Heart right ventricle (tissue), 16 donors: ENCODE data around the gene PRKAG2. TPM values are rescaled to one million over a fixed set of nuclear protein-coding genes. Genes with fewer than 3 reads are reported as not detected.
"Not testable (repeated sequence)": the region's sequence is repeated elsewhere in the genome, so short reads cannot be mapped to it uniquely, and the experiment has no call there.

ENCODE experiments used
- ATAC-seq, 8 donors: fragments of 200-7000 bp; cut with Tn5 transposase; one replicate each; pipeline ENCODE4 v1.9.1; 2020; ENCODE audit warnings: mild to moderate bottlenecking in 8 of 8, moderate library complexity in 8 of 8, moderate number of reproducible peaks in 1 of 8
- DNase-seq, 2 donors: peaks; one replicate each; pipeline ENCODE4 v3.0.0-alpha.2; 2020
- H3K27ac ChIP-seq, 10 donors: fragments of 200-600 bp; sonication (generic) in 2 of 10; one replicate each; pipeline versions ENCODE4 v1.5.0 to v1.8.0; 2020 to 2022; ENCODE audit warnings: mild to moderate bottlenecking in 3 of 10
- H3K27me3 ChIP-seq, 7 donors: fragments of 200-600 bp; one replicate each; pipeline ENCODE4 v1.8.0; 2021 to 2022; ENCODE audit warnings: mild to moderate bottlenecking in 2 of 7
- H3K36me3 ChIP-seq, 9 donors: fragments of 200-600 bp; sonication (generic) in 1 of 9; one replicate each; pipeline versions ENCODE4 v1.5.0 to v1.8.0; 2020 to 2022; ENCODE audit warnings: mild to moderate bottlenecking in 2 of 9
- H3K4me1 ChIP-seq, 9 donors: fragments of 200-600 bp; sonication (generic) in 1 of 9; one replicate each; pipeline versions ENCODE4 v1.5.0 to v1.8.0; 2020 to 2022; ENCODE audit warnings: mild to moderate bottlenecking in 4 of 9
- H3K4me3 ChIP-seq, 10 donors: fragments of 200-600 bp; sonication (generic) in 2 of 10; one replicate each; pipeline versions ENCODE4 v1.5.0 to v1.8.0; 2020 to 2022; ENCODE audit warnings: mild to moderate bottlenecking in 7 of 10, moderate library complexity in 2 of 10
- H3K9me3 ChIP-seq, 11 donors: fragments of 200-600 bp in 10 of 11; sonication (generic) in 2 of 11; one replicate each; pipeline versions ENCODE4 v1.5.0 to v1.8.0; 2013 to 2022; ENCODE audit warnings: mild to moderate bottlenecking in 2 of 11, control low read depth in 1 of 11, moderate library complexity in 1 of 11
- CTCF ChIP-seq, 9 donors: fragments of 200-600 bp; sonication (generic) in 2 of 9; IDR thresholded peaks; one replicate each; pipeline versions ENCODE4 v1.5.0 to v1.8.0; 2021 to 2022; ENCODE audit warnings: antibody characterized with exemption in 9 of 9, mild to moderate bottlenecking in 5 of 9, moderate library complexity in 1 of 9
- WGBS, 2 donors: extraction: QIAGEN DNeasy Blood & Tissue Kit; methylation state at CpG; one replicate each; pipeline ENCODE4 v1.1.7; 2013; ENCODE audit warnings: inconsistent platforms in 1 of 2; 5-methylcytosine and 5-hydroxymethylcytosine counted together
- intact Hi-C, 10 donors: fragments of 100-400 bp; cut with DNase I; formaldehyde crosslinking; loops; one replicate each; pipeline versions ENCODE4 v1.11.1 to v1.14.2; 2022
- polyA plus RNA-seq, 2 donors: library from polyadenylated mRNA; stranded (reverse); fragments of 200-250 nt; gene quantifications; one replicate each; pipeline ENCODE4 v1.2.3, GENCODE V29; 2013
- total RNA-seq, 10 donors: library from RNA; stranded (reverse); fragmentation: NEBNext Ultra II Directional in 3 of 10; extraction: Animal tissue kit (Norgen Biotek cat#: 25700) in 3 of 10; gene quantifications; one replicate each; pipeline versions ENCODE4 v1.2.1 to v1.2.4, GENCODE V29; 2021 to 2023
- donor health status: Arrhythmogenic right ventricular cardiomyopathy.
- donor health status: ischemic (EF 13 %, LVEDD 7.1; RV severe dilation, severe dysfunction).
- donor health status: healthy with polysubstance abuse.
- donor health status: DM: no; HTN: yes; CAD: no.
- donor health status: DM: no; HTN: no; CAD: no.
- donor health status: ischemic (EF 25% LVEDD 6.9; RV normal size, moderate dysfunction).
- donor health status: ischemic (EF 25% LVEDD 5.7; RV mildly dilated, moderate dysfunction).
- donor health status: healthy.
- donor health status: DM: yes; HTN: yes; CAD: no.
- donor health status: Ischemic cardiomyopathy.
- donor health status: ischemic (EF 35%, LVEDD 5.7; RV mildly dilated, moderate dysfunction).
- donor health status: nonischemic (EF 11% LVEDD 7.7; RV severe dilation, severe dysfunction).
- donor health status: DM: yes; HTN: yes; CAD: no.
- donor health status: PGD.
- donor health status: ischemic (EF 29% LVEDD 5.4; RV normal size, mild dysfunction).
- donor health status: nonischemic (EF 23%, LVEDD 6.1; RV moderate dilation, normal function).

PRKAG2 gene
- total and polyA plus RNA-seq, 12 donors, result 52.4 to 156 (median 114) TPM

DNA sequence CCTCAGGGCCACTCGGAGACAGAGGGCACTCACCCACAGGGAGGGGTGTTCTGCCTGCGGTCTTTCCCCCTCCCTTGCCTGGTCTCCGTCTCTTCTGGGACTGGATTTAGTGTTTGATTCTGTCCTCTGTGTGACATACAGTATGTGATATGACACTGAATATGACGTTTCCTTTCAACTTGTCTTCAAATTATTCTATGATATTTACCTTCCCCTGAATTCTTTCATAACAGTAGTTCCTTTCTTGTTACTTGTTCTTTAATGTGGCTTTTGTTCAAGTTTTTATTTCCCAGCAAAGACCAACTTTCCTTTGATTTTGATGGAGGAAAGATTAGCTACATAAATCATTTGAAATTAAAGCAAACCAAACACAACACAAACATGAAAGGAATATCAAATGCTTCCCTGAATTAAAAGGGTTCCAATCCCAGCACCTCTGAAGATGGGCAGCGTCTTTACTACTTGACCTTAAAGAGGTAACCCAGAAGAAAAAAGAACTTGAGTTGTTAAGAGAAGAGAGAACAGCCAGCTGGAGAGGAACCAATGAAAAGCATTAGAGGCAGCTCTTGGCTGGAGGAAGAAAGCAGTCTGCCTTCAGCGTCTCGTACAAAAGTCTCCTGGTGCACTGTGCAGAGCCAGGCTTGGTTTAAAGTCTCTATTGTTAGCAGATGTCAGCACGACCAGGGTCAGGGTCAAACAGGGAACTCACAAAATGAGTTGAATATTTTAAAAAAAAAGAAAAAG, 338.9 kb downstream of the PRKAG2 start:
- intact Hi-C loops, result no loop called here
- H3K9me3 ChIP-seq, result no peaks in the 10 kb centered on the region
- peaks cover 0 to 17% (median 11%) of the 10 kb centered on the region in 9 donors for H3K4me1 ChIP-seq
- DNase-seq, result no peak
- ATAC-seq, result peak; percentile 49 to 82 (median 74)
- no peak overlapping the region for H3K4me3 ChIP-seq
- H3K27ac ChIP-seq, result peak overlapping the region in 2 of 10 donors; percentile 19 to 40
- no peak for TF ChIP-seq CTCF (IDR thresholded peaks at IDR 0.05)
- H3K27me3 ChIP-seq, result no peaks in the 10 kb centered on the region
- 30 to 34% methylated on average over 8 of the region's 8 CpGs for WGBS, 2 donors
- no peaks in the 10 kb centered on the region for H3K36me3 ChIP-seq

DNA sequence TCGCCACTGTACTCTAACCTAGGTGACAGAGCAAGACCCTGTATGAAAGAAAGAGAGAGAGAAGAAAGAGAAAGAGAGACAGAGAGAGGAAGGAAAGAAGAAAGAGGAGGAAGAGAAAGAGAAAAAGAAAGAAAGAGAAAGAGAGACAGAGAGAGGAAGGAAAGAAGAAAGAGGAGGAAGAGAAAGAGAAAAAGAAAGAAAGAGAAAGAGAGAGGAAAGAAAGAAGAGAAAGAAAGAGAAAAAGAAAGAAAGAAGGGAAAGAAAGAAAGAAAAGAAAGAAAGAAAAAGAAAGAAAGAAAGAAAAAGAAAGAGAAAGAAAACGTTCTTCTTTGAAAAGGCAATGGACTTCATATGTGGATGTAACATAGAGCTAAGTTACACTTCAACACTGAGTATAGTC, 340.7 kb downstream of the PRKAG2 start:
- ATAC-seq, H3K4me3 ChIP-seq, H3K27me3 ChIP-seq, intact Hi-C loops, H3K9me3 ChIP-seq, H3K36me3 ChIP-seq, DNase-seq, H3K27ac ChIP-seq: not testable (repeated sequence)
- peaks cover 0 to 17% (median 11%) of the 10 kb centered on the region in 9 donors for H3K4me1 ChIP-seq
- WGBS, 2 donors, result 90 to 93% methylated on average over 2 of the region's 2 CpGs

- H3K4me3 ChIP-seq, result no peak overlapping the region
- no peaks in the 10 kb centered on the region for H3K4me1 ChIP-seq
- H3K27ac ChIP-seq, result no peak overlapping the region
- H3K27me3 ChIP-seq, result no peaks in the 10 kb centered on the region
- no peaks in the 10 kb centered on the region for H3K36me3 ChIP-seq
- intact Hi-C loops, result no loop called here
- no peak for TF ChIP-seq CTCF (IDR thresholded peaks at IDR 0.05)
- peaks cover 0 to 25% (median 10%) of the 10 kb centered on the region in 11 donors for H3K9me3 ChIP-seq
- ATAC-seq, result no peak
- no peak for DNase-seq
Measured at GRCh38 chr7:151529842-151530241, 347.1 kb downstream of the PRKAG2 start.

GRCh38 chr7:151524845-151525244, 352.1 kb downstream of the PRKAG2 start:
- no peak overlapping the region for H3K27ac ChIP-seq
- ATAC-seq (no peak), DNase-seq (no peak)
- no peaks in the 10 kb centered on the region for H3K36me3 ChIP-seq
- H3K27me3 ChIP-seq, result no peaks in the 10 kb centered on the region
- intact Hi-C loops, result loop anchor here in 2 of 10 donors (5.0 kb wide), 1 partner anchor 102 kb away; no protein-coding TSS in a partner anchor
- H3K4me1 ChIP-seq, result peaks cover 0 to 10% (median 8%) of the 10 kb centered on the region in 9 donors
- no peak overlapping the region for H3K4me3 ChIP-seq
- 90 to 99% methylated on average over 2 of the region's 2 CpGs for WGBS, 2 donors
- peaks cover 0 to 7% (median 2%) of the 10 kb centered on the region in 11 donors for H3K9me3 ChIP-seq
- TF ChIP-seq CTCF (IDR thresholded peaks at IDR 0.05), result no peak

DNA sequence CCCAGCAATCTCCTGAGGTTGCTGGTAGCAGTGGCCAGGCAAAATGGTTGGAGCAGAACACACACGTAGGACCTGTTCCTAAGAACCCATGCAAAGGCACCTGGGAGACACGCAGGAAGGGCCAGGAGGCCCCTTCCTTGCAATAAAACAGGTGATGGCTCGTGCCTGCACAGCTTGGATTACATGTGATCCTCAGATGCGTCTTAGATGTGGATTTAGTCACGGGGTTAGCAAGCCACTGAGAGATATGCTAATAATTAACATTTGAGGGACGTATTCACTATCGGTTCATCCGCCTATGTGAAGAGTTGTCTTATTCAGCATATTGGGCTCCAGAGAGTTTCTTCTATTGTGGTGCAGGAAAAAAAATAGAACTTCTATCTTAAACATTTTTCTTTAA, 352.6 kb downstream of the PRKAG2 start:
- peaks cover 0 to 10% (median 8%) of the 10 kb centered on the region in 9 donors for H3K4me1 ChIP-seq
- DNase-seq (no peak), ATAC-seq (no peak)
- no peaks in the 10 kb centered on the region for H3K36me3 ChIP-seq
- intact Hi-C loops, result loop anchor here in 2 of 10 donors (5.0 kb wide), 1 partner anchor 103 kb away; no protein-coding TSS in a partner anchor
- no peak overlapping the region for H3K27ac ChIP-seq
- no peaks in the 10 kb centered on the region for H3K27me3 ChIP-seq
- H3K4me3 ChIP-seq, result no peak overlapping the region
- WGBS, 2 donors, result 91 to 92% methylated on average over 8 of the region's 8 CpGs
- peaks cover 0 to 2% (median 0%) of the 10 kb centered on the region in 11 donors for H3K9me3 ChIP-seq
- TF ChIP-seq CTCF (IDR thresholded peaks at IDR 0.05), result no peak
